GM20431 (cell line): Measurements from ENCODE around the gene GNAI2.

Experiments
- in situ Hi-C: fragments of 300-500 bp; cut with MseI, MboI; formaldehyde crosslinking; loops from one replicate; pipeline ENCODE4 v1.15.0; 2020; ENCODE audit warnings: low sequenced_read_pairs; ENCODE audit not compliant: unreplicated experiment

The GNAI2 gene

GRCh38 chr3:50235716-50236483 lies at the start of gene GNAI2:
Gene GNAI2, plus strand, starts transcription at chr3:50236204. Its CDS starts 132 bp downstream, at chr3:50236336.
- in situ Hi-C loops, result no loop called here

GRCh38 chr3:50187750-50188149 lies 48.3 kb upstream of the GNAI2 start:
- in situ Hi-C loops, result no loop called here

- in situ Hi-C loops, result no loop called here
These were observed 46.7 kb upstream of the GNAI2 start for GRCh38 chr3:50189274-50189673.

GRCh38 chr3:50189989-50190388 lies 46.0 kb upstream of the GNAI2 start:
- in situ Hi-C loops, result no loop called here

GRCh38 chr3:50190936-50191660 lies 44.9 kb upstream of the GNAI2 start, which contains the start of gene GNAT1:
Gene GNAT1, plus strand, starts transcription at chr3:50191610. Its CDS starts 116 bp downstream, at chr3:50191726.
- in situ Hi-C loops, result no loop called here

- in situ Hi-C loops, result no loop called here
These were observed 43.9 kb upstream of the GNAI2 start for GRCh38 chr3:50192124-50192523.

GRCh38 chr3:50192689-50193141 lies 43.3 kb upstream of the GNAI2 start:
- in situ Hi-C loops, result no loop called here

GRCh38 chr3:50193286-50193685 lies 42.7 kb upstream of the GNAI2 start:
- in situ Hi-C loops, result no loop called here

- in situ Hi-C loops, result no loop called here
These were observed 42.3 kb upstream of the GNAI2 start for GRCh38 chr3:50193746-50194127.

- in situ Hi-C loops, result no loop called here
These were observed 41.7 kb upstream of the GNAI2 start for GRCh38 chr3:50194128-50194902.

- in situ Hi-C loops, result no loop called here
These were observed 41.0 kb upstream of the GNAI2 start for GRCh38 chr3:50194903-50195500.

- in situ Hi-C loops, result no loop called here
These were observed 40.3 kb upstream of the GNAI2 start for GRCh38 chr3:50195501-50196252.

GRCh38 chr3:50196253-50196801 lies 39.7 kb upstream of the GNAI2 start:
- in situ Hi-C loops, result no loop called here

- in situ Hi-C loops, result no loop called here
These were observed 34.3 kb upstream of the GNAI2 start for GRCh38 chr3:50201573-50202315.

- in situ Hi-C loops, result no loop called here
These were observed 33.5 kb upstream of the GNAI2 start for GRCh38 chr3:50202353-50203112.

GRCh38 chr3:50203113-50203808 lies 32.7 kb upstream of the GNAI2 start:
- in situ Hi-C loops, result no loop called here
